HT1080 (cell line): ENCODE results near the gene IREB2. TPM values are rescaled to one million over a fixed set of nuclear protein-coding genes. Genes with fewer than 3 reads are reported as not detected.
A peak's percentile ranks its signal among the peaks of the same experiment; 100 is the strongest.
"Not testable (repeated sequence)": the region's sequence is repeated elsewhere in the genome, so short reads cannot be mapped to it uniquely, and the experiment has no call there.

ENCODE experiments used
- DNase-seq: peaks from one replicate; pipeline ENCODE4 v3.0.0-alpha.2; 2015; ENCODE audit warnings: low read depth
- polyA plus RNA-seq, 2 experiments: library from polyadenylated mRNA; depleted of rRNA; stranded (reverse); fragments of >200 nt; gene quantifications; 2 replicates each; pipeline ENCODE4 v1.2.3, GENCODE V29; 2015
- total RNA-seq: library from RNA; depleted of rRNA; stranded (reverse); fragments of >200 nt; shearing (Covaris generic); gene quantifications from 2 replicates; pipeline ENCODE4 v1.2.3, GENCODE V29; 2014; rRNA removed

IREB2 gene
- total RNA-seq: 9.3 and 14.5 TPM in 2 replicates
- polyA plus RNA-seq (2015; cell fraction: cytosol; rRNA removed): 19.2 and 28.8 TPM in 2 replicates
- polyA plus RNA-seq (2015; cell fraction: nucleus; rRNA removed): 40.9 and 41.9 TPM in 2 replicates

DNA sequence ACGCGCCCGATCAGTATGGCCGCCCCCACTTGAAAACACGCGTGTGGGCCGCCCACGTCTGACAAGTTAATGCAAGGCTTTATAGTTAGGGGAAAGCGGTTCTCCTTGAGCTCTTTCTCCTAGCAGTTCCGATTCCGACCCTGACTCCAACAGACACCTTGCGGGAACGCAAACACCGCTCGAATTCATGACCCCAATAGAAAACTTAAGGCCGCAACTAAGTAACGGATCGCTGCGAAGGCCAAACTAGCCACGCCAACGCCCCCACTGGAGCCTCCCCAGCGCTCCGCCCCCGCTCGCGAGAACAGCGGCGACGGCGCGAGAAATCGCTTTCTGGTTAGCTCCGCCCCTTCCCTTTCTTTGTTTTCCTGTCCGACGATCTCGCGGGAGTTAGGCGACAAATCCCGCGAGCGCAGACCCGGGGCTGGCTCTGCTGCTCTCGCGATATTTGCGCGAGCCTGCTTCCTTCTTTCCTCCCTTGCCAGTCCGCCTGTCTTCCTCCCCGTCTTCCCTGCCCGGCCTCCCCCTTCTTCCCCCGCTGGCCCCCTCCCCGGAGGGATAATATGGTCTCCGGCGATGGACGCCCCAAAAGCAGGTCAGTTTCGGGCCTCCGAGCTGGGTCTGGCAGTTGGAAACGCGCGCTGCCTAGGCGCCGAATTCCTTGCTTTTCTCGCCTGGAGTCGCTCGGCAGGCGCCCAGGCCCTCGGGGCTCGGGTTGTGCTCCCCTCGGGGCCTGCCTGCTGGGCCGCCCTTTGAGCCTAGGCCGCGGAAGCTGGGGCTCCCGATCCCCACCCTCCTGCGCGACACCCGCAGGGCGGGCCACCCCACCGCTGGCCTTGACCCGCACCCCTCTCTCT, at the start of gene IREB2:
IREB2 (plus strand) TSS at position 455 of the 857 bp plus-strand sequence; CDS start at position 577, 122 bp downstream.
- DNase-seq: peak; percentile 99

GRCh38 chr15:78388865-78389264, 49.2 kb upstream of the IREB2 start:
- DNase-seq: no peak

GRCh38 chr15:78389322-78389721, 48.7 kb upstream of the IREB2 start:
- no peak for DNase-seq

- DNase-seq: no peak
Measured at GRCh38 chr15:78389738-78390137, 48.3 kb upstream of the IREB2 start.

DNA sequence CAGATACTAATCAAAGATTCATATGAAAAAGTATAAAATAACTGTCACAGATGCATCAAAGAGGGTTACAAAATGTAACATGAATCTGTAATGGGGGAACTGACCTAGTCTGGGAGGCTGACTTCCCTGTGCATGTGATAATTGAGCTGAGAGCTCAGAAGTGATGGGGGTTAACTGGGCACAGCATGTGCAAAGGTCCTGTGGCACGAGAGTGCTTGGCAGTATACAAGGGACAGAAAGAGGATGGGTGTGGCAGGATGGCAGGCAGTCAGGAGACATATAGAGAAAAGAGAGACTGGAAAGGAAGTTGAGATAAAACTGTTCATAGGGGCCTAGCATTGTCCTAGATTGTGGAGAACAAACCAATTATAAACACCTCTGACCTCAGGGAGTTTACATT, 47.8 kb upstream of the IREB2 start:
- no peak for DNase-seq

DNA sequence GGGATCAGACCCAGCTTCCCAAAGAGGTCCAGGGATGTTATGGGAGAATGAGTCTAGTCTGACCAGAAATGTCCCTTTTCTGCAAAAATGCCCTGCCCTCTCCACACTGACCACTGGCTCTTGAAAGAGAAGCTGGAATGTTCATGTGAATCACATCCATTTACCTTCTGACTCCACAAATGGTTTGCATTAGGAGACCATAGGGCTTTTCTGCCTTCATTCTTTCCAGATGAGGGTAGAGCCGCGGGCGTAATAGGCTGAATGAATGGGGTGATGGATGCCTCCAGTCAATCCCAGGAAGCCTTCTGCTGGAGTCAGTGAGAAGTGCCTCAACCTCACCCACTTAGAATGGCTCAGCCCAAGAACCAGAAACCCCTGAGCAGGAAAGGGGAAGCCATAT, 47.2 kb upstream of the IREB2 start:
- no peak for DNase-seq

DNA sequence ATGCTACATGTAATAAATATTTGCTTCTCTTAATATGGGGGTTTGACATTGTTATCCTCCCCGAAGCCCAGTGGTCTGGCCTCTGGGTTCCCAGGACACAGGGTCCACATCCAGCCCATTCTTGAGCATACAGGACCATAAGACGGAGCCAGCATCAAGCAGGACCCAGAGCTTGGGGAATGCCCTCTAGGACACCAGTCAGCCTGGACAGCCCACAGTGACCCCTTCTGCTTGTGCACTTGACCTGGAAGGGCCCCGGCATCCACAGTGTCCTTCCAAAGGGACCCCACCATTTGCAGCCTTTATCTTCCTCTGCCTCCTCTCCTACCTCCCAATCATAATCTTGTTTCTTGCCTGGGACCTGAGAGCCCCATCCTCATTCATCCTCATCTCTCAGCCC, 46.2 kb upstream of the IREB2 start:
- DNase-seq: no peak

DNA sequence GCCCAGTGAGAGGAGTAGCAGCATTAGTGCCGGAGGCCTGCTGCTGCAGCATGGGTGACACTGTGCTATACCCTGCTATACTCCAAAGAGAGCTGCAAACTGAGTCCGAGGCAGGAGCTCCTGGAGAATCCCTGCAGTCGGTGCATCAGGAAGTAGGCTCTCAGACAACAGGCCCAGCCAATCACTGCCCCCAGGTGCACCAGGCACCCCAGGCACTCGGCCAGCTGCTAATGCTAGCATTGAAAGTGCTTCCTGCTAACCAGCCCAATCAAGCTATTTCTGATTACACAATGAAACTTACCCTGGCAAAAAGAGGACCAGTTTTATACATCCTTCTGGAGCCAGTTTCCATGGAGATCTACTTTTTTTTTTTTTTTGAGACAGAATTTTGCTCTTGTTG, 45.6 kb upstream of the IREB2 start:
- no peak for DNase-seq

GRCh38 chr15:78393137-78393536, 44.9 kb upstream of the IREB2 start:
- DNase-seq: no peak

GRCh38 chr15:78394026-78394425, 44.0 kb upstream of the IREB2 start:
- DNase-seq: no peak

DNA sequence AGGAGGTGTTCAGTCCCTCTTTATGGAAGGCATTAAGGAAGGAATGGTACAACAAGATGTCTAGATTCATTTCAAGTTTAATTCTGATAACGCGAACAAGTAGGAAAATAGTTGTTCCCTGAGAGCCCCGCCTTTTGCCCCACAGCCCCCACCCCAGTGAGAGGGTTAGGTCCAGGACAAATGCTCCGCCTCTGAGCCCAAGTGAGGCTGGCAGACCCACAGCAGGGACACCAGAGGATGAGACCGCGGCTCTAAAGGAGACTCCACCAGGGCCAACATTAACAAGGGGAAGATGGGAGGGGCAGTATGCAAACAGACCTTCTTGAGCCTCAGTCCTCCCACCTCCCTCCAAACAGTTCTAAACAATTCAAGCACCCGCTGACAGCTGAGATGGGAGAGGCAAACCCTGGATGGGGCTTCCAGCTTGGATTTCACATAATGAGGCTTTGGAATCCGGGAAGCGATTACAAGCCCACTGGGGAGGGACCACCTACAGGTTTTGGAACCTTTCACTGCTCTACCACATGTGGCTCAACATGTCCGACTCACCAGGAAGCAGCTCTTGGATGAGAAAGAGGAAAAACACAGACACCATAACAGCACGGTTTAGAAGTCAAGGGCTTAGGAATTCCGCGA, 42.9 kb upstream of the IREB2 start:
- DNase-seq: no peak

DNA sequence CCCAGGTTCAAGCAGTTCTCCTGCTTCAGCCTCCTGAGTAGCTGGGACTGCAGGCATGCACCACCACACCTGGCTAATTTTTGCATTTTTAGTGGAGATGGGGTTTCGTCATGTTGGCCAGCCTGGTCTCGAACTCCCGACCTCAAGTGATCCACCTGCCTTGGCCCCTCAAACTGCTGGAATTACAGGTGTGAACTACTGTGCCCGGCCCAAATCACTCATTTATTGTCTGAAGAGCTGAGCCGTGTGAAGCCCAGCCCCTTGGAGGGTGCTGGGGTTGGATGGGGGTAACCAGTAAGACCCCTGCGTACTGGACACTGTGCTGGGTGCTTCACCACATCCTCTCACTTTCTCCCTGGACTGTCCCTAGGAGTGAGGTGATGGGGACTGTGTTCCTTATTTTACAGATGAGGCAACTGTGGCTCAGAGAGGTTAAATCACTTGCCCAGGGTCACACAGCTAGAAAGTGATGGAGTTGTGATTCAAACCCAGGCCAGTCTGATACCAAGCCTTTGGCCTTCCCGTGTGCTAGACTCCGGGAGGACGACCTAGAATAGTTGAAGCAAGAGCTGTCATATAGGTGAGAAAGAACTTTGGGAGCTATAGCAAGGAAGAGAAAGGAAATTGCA, 41.7 kb upstream of the IREB2 start:
- no peak for DNase-seq

DNA sequence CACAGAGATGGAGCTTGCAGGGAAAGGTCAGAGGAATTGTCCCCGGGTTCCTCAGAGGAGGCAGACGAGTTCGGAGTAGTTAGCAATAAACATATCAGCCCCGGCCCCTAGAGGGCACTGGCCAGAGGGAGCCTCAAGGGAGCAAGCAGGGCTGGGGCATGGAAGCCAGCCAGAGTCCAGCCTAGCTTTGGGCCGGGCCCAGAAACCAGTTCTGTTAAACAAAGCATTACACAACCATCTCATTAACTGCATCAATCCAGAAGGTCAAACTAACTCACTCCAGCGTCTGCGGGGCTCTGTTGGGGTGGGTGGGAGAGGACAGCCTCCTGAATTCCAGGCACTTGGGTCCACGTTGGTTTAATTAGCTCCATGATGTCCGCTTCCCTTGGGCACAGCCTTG, 41.0 kb upstream of the IREB2 start:
- DNase-seq: no peak

DNA sequence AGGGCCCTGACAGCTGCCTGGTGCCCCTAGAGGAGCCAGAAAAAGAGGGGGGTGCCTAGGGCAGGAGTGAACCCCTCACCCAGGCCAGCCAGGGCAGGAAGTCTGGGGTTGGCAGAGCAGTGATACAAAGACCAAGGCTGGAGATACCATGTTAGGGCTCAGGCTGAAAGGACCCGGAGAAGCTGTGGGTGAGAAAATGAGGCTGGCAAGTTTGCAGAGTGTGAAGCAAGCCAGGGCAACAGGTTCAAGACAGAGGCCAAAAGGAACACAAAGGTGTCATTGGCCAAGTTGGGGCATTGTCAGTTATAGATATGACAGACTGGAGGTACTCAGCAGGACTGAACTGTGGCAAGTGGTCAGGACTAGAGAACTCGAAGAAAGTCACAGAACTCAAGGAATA, 40.6 kb upstream of the IREB2 start:
- no peak for DNase-seq

- no peak for DNase-seq
Measured at GRCh38 chr15:78398076-78398825, 39.8 kb upstream of the IREB2 start.

DNA sequence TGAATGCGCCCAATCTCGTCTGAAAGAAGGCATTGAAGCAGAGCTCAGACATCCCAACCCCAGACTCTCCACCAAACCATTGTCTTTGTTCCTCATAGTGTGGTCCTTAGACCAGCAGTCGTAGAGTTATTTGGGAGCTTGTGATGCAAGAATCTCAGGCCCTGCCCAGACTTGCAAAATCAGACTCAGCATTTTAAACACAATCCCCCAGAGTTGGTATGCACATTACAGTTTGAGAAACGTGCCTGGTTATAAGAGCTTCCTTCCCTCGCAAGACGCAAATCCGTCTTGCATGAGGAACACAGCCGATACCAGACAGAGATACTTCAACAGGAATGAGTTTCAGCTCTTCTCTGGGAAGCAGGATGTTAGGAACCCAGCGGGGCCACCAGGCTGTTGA, 38.9 kb upstream of the IREB2 start:
- DNase-seq: no peak

GRCh38 chr15:78402061-78402610, 35.9 kb upstream of the IREB2 start:
- DNase-seq: no peak

DNA sequence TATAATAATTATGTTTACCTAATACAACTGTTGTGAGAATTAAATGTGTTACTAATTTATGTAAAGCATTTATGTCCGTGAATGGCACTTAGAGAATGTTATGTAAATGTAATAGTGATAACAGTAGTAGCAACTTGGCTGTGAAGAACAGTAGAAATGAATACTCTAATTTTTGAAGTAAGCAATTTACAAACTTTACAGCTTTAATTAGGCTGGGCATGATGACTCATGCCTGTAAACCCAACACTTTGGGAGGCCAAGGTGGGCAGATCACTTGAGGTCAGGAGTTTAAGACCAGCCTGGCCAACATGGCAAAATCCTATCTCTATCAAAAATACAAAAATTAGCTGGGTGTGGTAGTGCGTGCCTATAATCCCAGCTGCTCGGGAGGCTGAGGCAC, 33.9 kb upstream of the IREB2 start:
- no peak for DNase-seq

- DNase-seq: not testable (repeated sequence)
Measured at GRCh38 chr15:78404796-78405195, 33.2 kb upstream of the IREB2 start.

DNA sequence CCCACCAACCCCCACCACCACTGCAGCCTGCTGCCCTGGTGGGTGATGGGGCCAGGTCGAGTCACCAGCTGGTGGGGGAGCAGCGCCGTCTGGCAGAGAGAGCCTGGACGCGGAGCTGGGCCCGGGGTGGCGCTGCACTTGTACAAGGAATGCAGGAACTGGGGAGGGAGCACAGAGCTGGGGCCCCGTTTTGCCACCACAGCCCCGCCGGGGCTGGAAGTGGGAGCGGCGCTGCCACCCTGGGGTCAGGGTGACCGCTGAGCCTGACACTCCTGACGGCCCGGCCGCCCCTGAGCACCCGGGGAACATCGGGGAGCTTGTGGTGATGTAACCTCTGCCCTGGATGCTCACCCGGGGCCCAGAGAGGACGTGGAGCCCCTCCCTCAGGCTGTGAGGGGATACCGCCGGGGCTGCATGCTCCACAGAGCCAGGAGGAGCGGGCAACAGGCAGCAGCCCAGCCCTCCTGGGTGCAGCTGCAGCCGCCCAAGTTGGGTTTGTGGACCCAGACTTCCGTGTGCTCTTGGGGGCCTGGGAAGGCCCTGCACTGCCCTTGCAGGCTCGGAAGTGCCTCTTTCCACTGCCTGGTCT, 32.6 kb upstream of the IREB2 start:
- DNase-seq: no peak
